Astrocyte (in vitro differentiated cells and primary cell): ENCODE data around the gene ARHGAP26.

Source experiments
- EZH2 ChIP-seq: IDR thresholded peaks from 2 replicates; pipeline ENCODE4 v1.6.1; 2012; ENCODE audit warnings: mild to moderate bottlenecking, low read length, inconsistent platforms; ENCODE audit not compliant: insufficient read depth
- TF ChIP-seq, protein P1 (sequence below): IDR thresholded peaks from 2 replicates; pipeline ENCODE4 v1.5.1; 2011; ENCODE audit warnings: low read depth, mild to moderate bottlenecking, inconsistent platforms, low read length, moderate library complexity; ENCODE audit not compliant: insufficient read depth

DNA sequence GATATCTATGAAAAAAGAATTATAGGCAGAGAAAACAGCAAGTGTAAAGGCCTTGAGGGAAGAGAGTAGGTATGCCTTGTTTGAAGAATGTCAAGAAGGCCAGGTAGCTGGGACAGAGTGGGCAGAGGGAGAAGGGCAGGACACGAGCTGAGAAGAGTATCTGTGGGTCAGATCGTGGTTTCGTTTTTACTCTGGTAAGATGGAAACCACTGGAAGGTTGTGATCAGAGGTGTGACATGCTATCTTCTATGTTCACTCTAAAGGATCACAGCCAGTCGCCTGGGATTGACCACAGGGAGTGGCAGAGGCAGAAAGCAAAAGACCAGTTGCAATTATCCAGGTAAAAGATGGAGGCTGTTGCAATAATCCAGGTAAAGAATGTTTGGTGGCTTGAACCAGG lies 12.6 kb upstream of the ARHGAP26 start:
- TF ChIP-seq, protein P1, sequence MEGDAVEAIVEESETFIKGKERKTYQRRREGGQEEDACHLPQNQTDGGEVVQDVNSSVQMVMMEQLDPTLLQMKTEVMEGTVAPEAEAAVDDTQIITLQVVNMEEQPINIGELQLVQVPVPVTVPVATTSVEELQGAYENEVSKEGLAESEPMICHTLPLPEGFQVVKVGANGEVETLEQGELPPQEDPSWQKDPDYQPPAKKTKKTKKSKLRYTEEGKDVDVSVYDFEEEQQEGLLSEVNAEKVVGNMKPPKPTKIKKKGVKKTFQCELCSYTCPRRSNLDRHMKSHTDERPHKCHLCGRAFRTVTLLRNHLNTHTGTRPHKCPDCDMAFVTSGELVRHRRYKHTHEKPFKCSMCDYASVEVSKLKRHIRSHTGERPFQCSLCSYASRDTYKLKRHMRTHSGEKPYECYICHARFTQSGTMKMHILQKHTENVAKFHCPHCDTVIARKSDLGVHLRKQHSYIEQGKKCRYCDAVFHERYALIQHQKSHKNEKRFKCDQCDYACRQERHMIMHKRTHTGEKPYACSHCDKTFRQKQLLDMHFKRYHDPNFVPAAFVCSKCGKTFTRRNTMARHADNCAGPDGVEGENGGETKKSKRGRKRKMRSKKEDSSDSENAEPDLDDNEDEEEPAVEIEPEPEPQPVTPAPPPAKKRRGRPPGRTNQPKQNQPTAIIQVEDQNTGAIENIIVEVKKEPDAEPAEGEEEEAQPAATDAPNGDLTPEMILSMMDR = no peak
- no peak for TF ChIP-seq EZH2
